H9 (cell line): Measurements from ENCODE around the gene RBKS. TPM values are rescaled to one million over a fixed set of nuclear protein-coding genes. Genes with fewer than 3 reads are reported as not detected.

ENCODE experiments used
- DNase-seq: peaks from one replicate; pipeline ENCODE4 v3.0.0-alpha.2; 2017
- H2AFZ ChIP-seq: one replicate; pipeline ENCODE4 v1.6.1; 2013; ENCODE audit warnings: mild to moderate bottlenecking, low read length, control low read depth, moderate library complexity
- H2AK5ac ChIP-seq: 2 replicates; pipeline ENCODE4 v1.6.1; 2013; ENCODE audit warnings: low read length, control low read depth, mixed read lengths; ENCODE audit not compliant: insufficient read length
- H2BK120ac ChIP-seq: one replicate; pipeline ENCODE4 v1.6.1; 2013; ENCODE audit warnings: low read depth, mild to moderate bottlenecking, low read length, control low read depth, inconsistent platforms; ENCODE audit not compliant: poor library complexity, severe bottlenecking
- H2BK12ac ChIP-seq: 2 replicates; pipeline ENCODE4 v1.6.1; 2013; ENCODE audit warnings: low read length, control low read depth, mixed read lengths, low read depth; ENCODE audit not compliant: insufficient read length
- H2BK15ac ChIP-seq: 2 replicates; pipeline ENCODE4 v1.6.1; 2013; ENCODE audit warnings: low read depth, low read length, control low read depth
- H2BK20ac ChIP-seq: one replicate; pipeline ENCODE4 v1.6.1; 2013; ENCODE audit warnings: low read depth, mild to moderate bottlenecking, low read length, control low read depth, inconsistent platforms; ENCODE audit not compliant: poor library complexity, severe bottlenecking
- H2BK5ac ChIP-seq: 2 replicates; pipeline ENCODE4 v1.6.1; 2013; ENCODE audit warnings: low read length, control low read depth, mixed read lengths; ENCODE audit not compliant: insufficient read length
- H3K14ac ChIP-seq: 2 replicates; pipeline ENCODE4 v1.6.1; 2013; ENCODE audit warnings: low read length, control low read depth; ENCODE audit not compliant: insufficient read depth
- H3K18ac ChIP-seq: 2 replicates; pipeline ENCODE4 v1.6.1; 2013; ENCODE audit warnings: low read depth, mild to moderate bottlenecking, mixed read lengths, low read length, control low read depth; ENCODE audit not compliant: insufficient read length
- H3K23ac ChIP-seq: 2 replicates; pipeline ENCODE4 v1.6.1; 2013; ENCODE audit warnings: low read length, control low read depth, mixed read lengths, low read depth; ENCODE audit not compliant: insufficient read length
- H3K23me2 ChIP-seq: 2 replicates; pipeline ENCODE4 v1.6.1; 2013; ENCODE audit warnings: low read depth, mild to moderate bottlenecking, mixed read lengths, low read length, control low read depth; ENCODE audit not compliant: insufficient read length, poor library complexity, severe bottlenecking
- H3K27ac ChIP-seq: 2 replicates; pipeline ENCODE4 v1.5.1; 2013; ENCODE audit warnings: low read length, control low read depth, mixed read lengths, low read depth; ENCODE audit not compliant: insufficient read length
- H3K27me3 ChIP-seq: 2 replicates; pipeline ENCODE4 v1.6.1; 2013; ENCODE audit warnings: low read length, control low read depth, inconsistent platforms; ENCODE audit not compliant: insufficient read depth
- H3K4ac ChIP-seq: 2 replicates; pipeline ENCODE4 v1.6.1; 2013; ENCODE audit warnings: low read depth, mild to moderate bottlenecking, control low read depth, inconsistent platforms, low read length, moderate library complexity
- H3K4me1 ChIP-seq: 2 replicates; pipeline ENCODE4 v1.6.1; 2013; ENCODE audit warnings: low read length, control low read depth, inconsistent platforms; ENCODE audit not compliant: insufficient read depth
- H3K4me2 ChIP-seq: 2 replicates; pipeline ENCODE4 v1.6.1; 2013; ENCODE audit warnings: low read length, control low read depth, mixed read lengths; ENCODE audit not compliant: insufficient read length, insufficient read depth
- H3K56ac ChIP-seq: 2 replicates; pipeline ENCODE4 v1.6.1; 2013; ENCODE audit warnings: low read depth, mild to moderate bottlenecking, mixed read lengths, low read length, control low read depth; ENCODE audit not compliant: insufficient read length
- H3K79me1 ChIP-seq: 2 replicates; pipeline ENCODE4 v1.6.1; 2013; ENCODE audit warnings: low read depth, mild to moderate bottlenecking, moderate library complexity, low read length, control low read depth, inconsistent platforms; ENCODE audit not compliant: insufficient read depth, poor library complexity, severe bottlenecking
- H3K79me2 ChIP-seq: 2 replicates; pipeline ENCODE4 v1.6.1; 2013; ENCODE audit warnings: low read length, control low read depth, inconsistent platforms; ENCODE audit not compliant: insufficient read depth
- H3K9ac ChIP-seq: 2 replicates; pipeline ENCODE4 v1.6.1; 2013; ENCODE audit warnings: low read length, control low read depth, mixed read lengths; ENCODE audit not compliant: insufficient read length; ENCODE audit errors: extremely low read depth
- H3K9me3 ChIP-seq: one replicate; pipeline ENCODE4 v1.6.1; 2013; ENCODE audit warnings: low read depth, low read length, inconsistent platforms; ENCODE audit not compliant: control insufficient read depth
- H3T11ph ChIP-seq: one replicate; pipeline ENCODE4 v1.6.1; 2013; ENCODE audit warnings: mild to moderate bottlenecking, low read length, control low read depth, inconsistent platforms
- H4K20me1 ChIP-seq: one replicate; pipeline ENCODE4 v1.6.1; 2013; ENCODE audit not compliant: control insufficient read depth, insufficient read length, insufficient read depth
- H4K5ac ChIP-seq: 2 replicates; pipeline ENCODE4 v1.6.1; 2013; ENCODE audit warnings: low read depth, mild to moderate bottlenecking, mixed read lengths, low read length, control low read depth; ENCODE audit not compliant: insufficient read length
- H4K8ac ChIP-seq: replicated peaks from 2 replicates; pipeline ENCODE4 v1.6.1; 2013; ENCODE audit warnings: low read length, control low read depth, mixed read lengths, low read depth; ENCODE audit not compliant: insufficient read length
- H4K91ac ChIP-seq: 2 replicates; pipeline ENCODE4 v1.6.1; 2013; ENCODE audit warnings: low read depth, mild to moderate bottlenecking, moderate library complexity, mixed read lengths, low read length, control low read depth; ENCODE audit not compliant: insufficient read length
- H3K27ac Mint-ChIP-seq, 3 experiments: 2 replicates in 2 of 3; 3 replicates in 1 of 3; pipeline ENCODE4 v1.8.0; 2020 to 2021; ENCODE audit warnings: mixed read lengths in 3 of 3, mild to moderate bottlenecking in 1 of 3, moderate library complexity in 1 of 3
- H3K27me3 Mint-ChIP-seq: 2 replicates; pipeline ENCODE4 v1.8.0; 2021; ENCODE audit warnings: low read depth, mild to moderate bottlenecking, moderate library complexity, mixed read lengths
- H3K36me3 Mint-ChIP-seq, 3 experiments: 2 replicates in 2 of 3; 3 replicates in 1 of 3; pipeline ENCODE4 v1.8.0; 2020 to 2021; ENCODE audit warnings: low read depth in 3 of 3, mixed read lengths in 3 of 3; ENCODE audit not compliant: insufficient read depth in 1 of 3
- H3K4me1 Mint-ChIP-seq, 2 experiments: 2 replicates each; pipeline ENCODE4 v1.8.0; 2020; ENCODE audit warnings: mixed read lengths in 2 of 2
- H3K4me3 Mint-ChIP-seq, 2 experiments: 2 replicates in 1 of 2; 3 replicates in 1 of 2; pipeline ENCODE4 v1.8.0; 2020 to 2021; ENCODE audit warnings: mild to moderate bottlenecking in 2 of 2, mixed read lengths in 2 of 2, moderate library complexity in 1 of 2
- H3K9me3 Mint-ChIP-seq, 2 experiments: 2 replicates in 1 of 2; 3 replicates in 1 of 2; pipeline ENCODE4 v1.8.0; 2020; ENCODE audit warnings: mild to moderate bottlenecking in 2 of 2, mixed read lengths in 2 of 2, moderate library complexity in 1 of 2
- CTCF ChIP-seq: fragments of 200-600 bp; sonication (generic); conservative IDR thresholded peaks from 3 replicates; pipeline ENCODE4 v1.8.0; 2021; ENCODE audit warnings: antibody characterized with exemption, mild to moderate bottlenecking
- WGBS: extraction: QIAGEN DNeasy Blood & Tissue Kit; methylation state at CpG from one replicate; pipeline ENCODE4 v1.1.7; 2013; ENCODE audit warnings: missing lambda C conversion rate, low lambda C conversion rate, mixed read lengths; ENCODE audit not compliant: insufficient read length; ENCODE audit errors: extremely low coverage; 5-methylcytosine and 5-hydroxymethylcytosine counted together
- total RNA-seq: library from RNA; stranded (reverse); gene quantifications from 2 replicates; pipeline ENCODE4 v1.2.1, GENCODE V29; 2021

RBKS gene
- total RNA-seq, 1 experiment from 2014 or later = 2.3 TPM

- Histone ChIP-seq H3K79me2 (no peaks in the 10 kb centered on the region), H2AFZ (no peak overlapping the region), H3K23ac (no peak overlapping the region), H2BK12ac (no peak overlapping the region), H4K8ac (no peak overlapping the region), H3K4ac (no peak overlapping the region), H3K4me1 (no peaks in the 10 kb centered on the region), H3K79me1 (no peaks in the 10 kb centered on the region), H3K9me3 (no peaks in the 10 kb centered on the region), H3K14ac (no peak overlapping the region), H3K27me3 (no peaks in the 10 kb centered on the region), H3K27ac (no peak overlapping the region), H2BK120ac (no peak overlapping the region), H2BK15ac (no peak overlapping the region), H2BK20ac (no peak overlapping the region), H2AK5ac (no peak overlapping the region), H3K18ac (no peak overlapping the region), H4K91ac (no peak overlapping the region), H4K5ac (no peak overlapping the region), H3T11ph (no peak overlapping the region), H3K9ac (no peak overlapping the region), H3K23me2 (no peaks in the 10 kb centered on the region), H4K20me1 (no peaks in the 10 kb centered on the region), H3K56ac (no peak overlapping the region), H2BK5ac (no peak overlapping the region), H3K4me2 (no peak overlapping the region)
- no peak for TF ChIP-seq CTCF
- no CpG with 5 or more reads among the region's 4 CpGs for WGBS
- H3K36me3 Mint-ChIP-seq = no peaks in the 10 kb centered on the region
- H3K9me3 Mint-ChIP-seq = no peaks in the 10 kb centered on the region; a peak in 1 of 5 replicates
- DNase-seq = no peak
- H3K4me1 Mint-ChIP-seq = peaks cover 0 to 6% of the 10 kb centered on the region in 2 experiments; a peak in 3 of 4 replicates
- no peak overlapping the region for H3K4me3 Mint-ChIP-seq
- no peak overlapping the region for H3K27ac Mint-ChIP-seq
- peaks cover 11% of the 10 kb centered on the region for H3K27me3 Mint-ChIP-seq
Measured at GRCh38 chr2:27799646-27800010, 90.6 kb downstream of the RBKS start.
